RWPE1 (cell line): ENCODE measurements around the gene PATL2.
"Not testable (repeated sequence)": the region's sequence is repeated elsewhere in the genome, so short reads cannot be mapped to it uniquely, and the experiment has no call there.

ENCODE experiments used
- CTCF ChIA-PET: fragments of 350-600 bp; sonication (Branson Sonifier 250); formaldehyde crosslinking; extraction: SDS; loops from one replicate; lab custom pipeline; 2021; lab: Yijun Ruan, JAX
- POLR2A ChIA-PET: fragments of 400-600 bp; formaldehyde crosslinking; extraction: SDS; loops from one replicate; lab custom pipeline; 2020; ENCODE audit warnings: antibody characterized with exemption; ENCODE audit not compliant: low non-redundant PET; lab: Yijun Ruan, JAX
- DNase-seq: peaks from one replicate; pipeline ENCODE4 v3.0.0; 2012; ENCODE audit warnings: low spot score
- H3K27ac ChIP-seq: fragments of 450-650 bp; 2 replicates; pipeline ENCODE4 v1.5.1; 2017
- CTCF ChIP-seq: fragments of 450-650 bp; conservative IDR thresholded peaks from 2 replicates; pipeline ENCODE4 v1.5.1; 2017; ENCODE audit warnings: low read depth, mild to moderate bottlenecking

Gene PATL2

GRCh38 chr15:44633603-44634002, 77.5 kb downstream of the PATL2 start:
- TF ChIP-seq CTCF = no peak
- ChIA-PET POLR2A (interaction anchor here (0.6 kb wide), 1 partner anchor 382 kb away, joined by 3 read pairs; no protein-coding TSS in a partner anchor), CTCF (no interaction called here)
- H3K27ac ChIP-seq = peak overlapping the region; percentile 44
- no peak for DNase-seq

GRCh38 chr15:44625286-44625685, 85.8 kb downstream of the PATL2 start:
- DNase-seq, H3K27ac ChIP-seq, CTCF ChIA-PET, POLR2A ChIA-PET: not testable (repeated sequence)

GRCh38 chr15:44623178-44623577, 87.9 kb downstream of the PATL2 start:
- no peak for DNase-seq
- POLR2A ChIA-PET = no interaction called here
- H3K27ac ChIP-seq = no peak overlapping the region
- CTCF ChIA-PET = no interaction called here
- TF ChIP-seq CTCF = no peak

GRCh38 chr15:44620081-44620480, 91.0 kb downstream of the PATL2 start:
- no peak overlapping the region for H3K27ac ChIP-seq
- POLR2A ChIA-PET = no interaction called here
- DNase-seq = no peak
- CTCF ChIA-PET = interaction anchor here (0.9 to 1.0 kb wide), 2 partner anchors 43 to 45 kb away, joined by 3 to 4 read pairs; partner anchors contain the start of gene SPG11
- no peak for TF ChIP-seq CTCF

GRCh38 chr15:44616974-44617373, 94.1 kb downstream of the PATL2 start:
- DNase-seq = no peak

More at GRCh38 chr15:44616974-44617373, 94.1 kb downstream of the PATL2 start:
- TF ChIP-seq CTCF = no peak
- CTCF ChIA-PET = interaction anchor here (0.6 kb wide), 2 partner anchors 37 to 39 kb away, joined by 3 read pairs; no protein-coding TSS in a partner anchor
- POLR2A ChIA-PET = no interaction called here
- no peak overlapping the region for H3K27ac ChIP-seq
